Stimulated activated CD4-positive, alpha-beta T cell treated with anti-CD3 and anti-CD28 coated beads, Interleukin-2, amount 100 ng/mL, for 24 hours (primary cell): ENCODE data around the gene RTKN2.
"Not testable (repeated sequence)": the region's sequence is repeated elsewhere in the genome, so short reads cannot be mapped to it uniquely, and the experiment has no call there.

Experiments
- DNase-seq, 2 donors: peaks; one replicate each; pipeline ENCODE4 v3.0.0-alpha.2; 2020

RTKN2 gene

GRCh38 chr10:62268399-62269114 is at the start of gene RTKN2:
Gene RTKN2 (minus strand): TSS chr10:62268844. CDS start chr10:62268610, 234 bp downstream.
- DNase-seq, result peak; percentile 73 to 76

GRCh38 chr10:62317257-62317656 is 48.6 kb upstream of the RTKN2 start:
- no peak for DNase-seq

- DNase-seq, result no peak
These were observed 40.6 kb upstream of the RTKN2 start for GRCh38 chr10:62309254-62309653.

- no peak for DNase-seq
These were observed 39.5 kb upstream of the RTKN2 start for GRCh38 chr10:62308101-62308500.

GRCh38 chr10:62307635-62308034 is 39.0 kb upstream of the RTKN2 start:
- no peak for DNase-seq

GRCh38 chr10:62306663-62307062 is 38.0 kb upstream of the RTKN2 start:
- peak; percentile 10 to 23 for DNase-seq

GRCh38 chr10:62305813-62306212 is 37.2 kb upstream of the RTKN2 start:
- no peak for DNase-seq

- no peak for DNase-seq
These were observed 35.3 kb upstream of the RTKN2 start for GRCh38 chr10:62303922-62304321.

- no peak for DNase-seq
These were observed 34.1 kb upstream of the RTKN2 start for GRCh38 chr10:62302760-62303159.

GRCh38 chr10:62297857-62298256 is 29.2 kb upstream of the RTKN2 start:
- no peak for DNase-seq

- no peak for DNase-seq
These were observed 15.6 kb upstream of the RTKN2 start for GRCh38 chr10:62284221-62284620.

- DNase-seq, result not testable (repeated sequence)
These were observed 12.7 kb upstream of the RTKN2 start for GRCh38 chr10:62281348-62281747.

GRCh38 chr10:62280392-62280791 is 11.7 kb upstream of the RTKN2 start:
- not testable (repeated sequence) for DNase-seq

- DNase-seq, result no peak
These were observed 9.8 kb upstream of the RTKN2 start for GRCh38 chr10:62278441-62278910.

- DNase-seq, result no peak
These were observed 9.3 kb upstream of the RTKN2 start for GRCh38 chr10:62277971-62278370.

GRCh38 chr10:62270020-62270419 is 1.4 kb upstream of the RTKN2 start:
- no peak for DNase-seq

- peak in 1 of 2 donors; percentile 19 for DNase-seq
These were observed 631 bp downstream of the RTKN2 start for GRCh38 chr10:62268027-62268398.

GRCh38 chr10:62266611-62267010 is 2.0 kb downstream of the RTKN2 start:
- DNase-seq, result no peak

- DNase-seq, result no peak
These were observed 2.5 kb downstream of the RTKN2 start for GRCh38 chr10:62266147-62266546.

- no peak for DNase-seq
These were observed 3.8 kb downstream of the RTKN2 start for GRCh38 chr10:62264702-62265436.

- no peak for DNase-seq
These were observed 4.5 kb downstream of the RTKN2 start for GRCh38 chr10:62264126-62264525.

GRCh38 chr10:62261666-62262065 is 7.0 kb downstream of the RTKN2 start:
- no peak for DNase-seq

- no peak for DNase-seq
These were observed 8.6 kb downstream of the RTKN2 start for GRCh38 chr10:62259998-62260397.

- DNase-seq, result no peak
These were observed 9.2 kb downstream of the RTKN2 start for GRCh38 chr10:62259456-62259855.
